ENCODE data around the gene AAMDC. TPM values are rescaled to one million over a fixed set of nuclear protein-coding genes. Genes with fewer than 3 reads are reported as not detected.
A peak's percentile ranks its signal among the peaks of the same experiment; 100 is the strongest.
"Not testable (repeated sequence)": the region's sequence is repeated elsewhere in the genome, so short reads cannot be mapped to it uniquely, and the experiment has no call there.

The AAMDC gene
- polyA plus RNA-seq, 3 donors, result 43.2 to 55.6 (median 49.4) TPM

DNA sequence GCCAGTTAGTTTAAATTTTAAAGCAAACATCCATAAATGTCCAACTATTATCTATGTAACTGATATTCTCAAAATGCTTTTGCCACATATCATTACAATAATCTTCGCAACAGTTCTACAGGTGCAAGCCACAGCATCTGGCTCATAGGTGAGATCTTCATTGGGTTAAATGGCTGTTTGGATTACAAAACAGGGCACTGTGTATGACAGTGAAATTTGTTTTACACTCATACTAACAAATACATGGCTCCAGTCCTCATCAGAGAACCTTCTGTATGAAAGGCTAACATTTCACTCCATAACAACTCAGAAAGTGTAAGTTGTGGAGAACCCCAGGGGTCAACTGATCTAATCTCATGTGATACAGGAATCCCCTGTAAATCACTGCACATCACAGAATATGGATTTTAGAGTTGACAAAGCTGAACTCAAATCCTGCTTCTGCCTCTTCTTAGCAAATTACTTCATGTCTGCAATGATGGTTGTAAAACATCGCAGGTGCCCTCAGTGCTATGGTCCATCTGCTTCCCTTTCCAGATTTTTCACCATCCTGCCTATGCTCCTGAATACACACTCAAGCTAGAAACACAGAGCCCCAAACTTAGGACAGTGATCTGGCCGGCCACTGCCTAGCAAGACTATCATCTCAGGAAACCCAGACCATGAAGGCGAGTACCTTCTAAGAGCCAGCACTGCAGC is 92.8 kb downstream of the AAMDC start:
- DNase-seq (ENCODE audit: extremely low read depth in 1 of 11, low read depth in 9 of 11, low spot score in 4 of 11), result not testable (repeated sequence)

DNA sequence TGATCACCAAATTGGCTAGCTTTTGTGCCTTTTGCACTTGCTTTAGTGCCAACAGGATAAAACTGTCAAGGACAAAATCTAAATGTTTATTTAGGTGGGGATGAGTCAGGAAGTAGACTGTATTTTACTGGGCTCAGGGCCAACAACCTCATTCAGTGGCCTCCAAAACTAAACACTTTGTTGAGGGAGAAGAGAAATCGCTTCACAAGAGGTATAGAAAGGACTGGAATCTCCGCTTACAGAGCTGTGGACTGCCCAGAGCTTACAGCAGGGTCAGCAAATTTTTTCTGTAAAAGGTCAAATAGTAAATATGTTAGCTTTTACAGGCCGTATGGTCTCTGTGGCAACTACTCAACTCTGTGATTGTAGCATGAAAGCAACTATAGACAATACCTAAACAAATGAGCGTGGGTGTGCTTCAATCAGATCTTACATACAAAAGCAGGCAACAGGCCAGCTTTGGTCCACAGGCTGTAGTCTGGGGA is 93.4 kb downstream of the AAMDC start:
- peak in 7 of 11 donors; percentile 3 to 22 (median 9) for DNase-seq (ENCODE audit: extremely low read depth in 1 of 11, low read depth in 9 of 11, low spot score in 4 of 11)

DNA sequence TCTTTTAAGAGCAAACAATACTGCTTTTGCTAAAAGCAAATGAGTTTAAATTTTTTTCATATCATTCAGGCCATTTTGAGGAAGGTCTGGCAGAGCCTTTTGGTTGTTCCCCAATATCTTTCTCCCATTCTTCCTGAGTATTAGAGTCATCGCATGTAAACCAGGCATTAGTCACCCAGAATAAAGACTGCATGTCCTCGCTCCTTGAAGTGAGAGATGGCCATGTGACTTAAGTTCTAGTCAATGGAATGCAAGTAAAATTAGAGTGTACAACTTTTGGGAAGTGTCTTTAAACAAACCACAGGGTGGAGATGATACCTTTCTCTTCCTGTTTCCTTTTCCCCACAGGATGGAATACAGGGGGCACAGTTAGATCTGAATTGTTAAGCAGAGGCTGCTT is 96.8 kb downstream of the AAMDC start:
- DNase-seq (ENCODE audit: extremely low read depth in 1 of 11, low read depth in 9 of 11, low spot score in 4 of 11), result not testable (repeated sequence)

Other genes starting within 250 kb of the AAMDC start
- gene AQP11, start 231.2 kb upstream of the AAMDC start, polyA plus RNA-seq (ENCODE audit: insufficient read length in 3 of 3), result 1 to 10 TPM; 3.9 to 5.1 (median 4.6) TPM
- gene CLNS1A, start 183.3 kb upstream of the AAMDC start, polyA plus RNA-seq (ENCODE audit: insufficient read length in 3 of 3), result 100 to 1,000 TPM; 179 to 230 (median 229) TPM
- 10 to 100 TPM; 68.9 to 78.5 (median 70.7) TPM for gene RSF1, start 422 bp upstream of the AAMDC start, polyA plus RNA-seq (ENCODE audit: insufficient read length in 3 of 3)
- 10 to 100 TPM; 38.6 to 52.7 (median 43.0) TPM for gene INTS4, start 173.5 kb downstream of the AAMDC start, polyA plus RNA-seq (ENCODE audit: insufficient read length in 3 of 3)
- gene KCTD14, start 202.1 kb downstream of the AAMDC start, polyA plus RNA-seq (ENCODE audit: insufficient read length in 3 of 3), result 10 to 100 TPM; 11.8 to 13.3 (median 13.0) TPM
- under 1 TPM; 0.16 to 0.33 (median 0.26) TPM for gene THRSP, start 242.7 kb downstream of the AAMDC start, polyA plus RNA-seq (ENCODE audit: insufficient read length in 3 of 3)